A549 (cell line): Measurements from ENCODE around the gene TRMT1. TPM values are rescaled to one million over a fixed set of nuclear protein-coding genes. Genes with fewer than 3 reads are reported as not detected.

Experiments used
- ATAC-seq, 2 experiments: fragments of 200-7000 bp in 1 of 2; fragments of >200 bp in 1 of 2; cut with Nextera tagmentation in 1 of 2; cut with Tn5 transposase in 1 of 2; 3 replicates each; pipeline versions ENCODE4 v1.8.0 to v1.9.1; 2018 to 2020; ENCODE audit warnings: mild to moderate bottlenecking in 1 of 2, moderate library complexity in 1 of 2
- CTCF ChIA-PET: fragments of 300-600 bp; sonication (Branson Sonifier 250); formaldehyde crosslinking; extraction: SDS; loops from one replicate; lab custom pipeline; 2021; ENCODE audit warnings: antibody characterized with exemption, inconsistent platforms; lab: Yijun Ruan, JAX
- POLR2A ChIA-PET: fragments of 350-600 bp; formaldehyde crosslinking; extraction: SDS; loops from one replicate; lab custom pipeline; 2021; ENCODE audit warnings: antibody characterized with exemption, inconsistent platforms; lab: Yijun Ruan, JAX
- DNase-seq, 2 experiments: peaks; one replicate each; pipeline versions ENCODE4 v3.0.0 to v3.0.0-alpha.2; 2011 to 2016; ENCODE audit warnings: low read depth in 1 of 2, low spot score in 1 of 2
- FAIRE-seq: peaks from 2 replicates; lab custom pipeline; 2011; peaks lifted over from hg19 to GRCh38; lab: Jason Lieb, UNC
- H3K27ac ChIP-seq, 2 experiments: fragments of >200 bp; sonication (Bioruptor Twin); formaldehyde crosslinking; 3 replicates each; pipeline ENCODE4 v1.5.1; 2016 to 2017
- H3K4me1 ChIP-seq: fragments of >200 bp; sonication (Bioruptor Twin); formaldehyde crosslinking; 3 replicates; pipeline ENCODE4 v1.6.1; 2016
- H3K4me2 ChIP-seq: fragments of >200 bp; sonication (Bioruptor Twin); formaldehyde crosslinking; 3 replicates; pipeline ENCODE4 v1.6.1; 2016
- H3K4me3 ChIP-seq: fragments of >200 bp; sonication (Bioruptor Twin); formaldehyde crosslinking; 3 replicates; pipeline ENCODE4 v1.5.1; 2016
- H3K9me3 ChIP-seq: fragments of >200 bp; sonication (Bioruptor Twin); formaldehyde crosslinking; 3 replicates; pipeline ENCODE4 v1.6.1; 2016
- CEBPB ChIP-seq, 2 experiments: fragments of >200 bp in 1 of 2; sonication (Bioruptor Twin) in 1 of 2; formaldehyde crosslinking in 1 of 2; IDR thresholded peaks; 2 replicates each; pipeline ENCODE4 v1.6.1; 2012 to 2016
- EHMT2 ChIP-seq: fragments of 200-600 bp; sonication (generic); IDR thresholded peaks from 2 replicates; pipeline ENCODE4 v1.6.1; 2016; ENCODE audit warnings: antibody characterized with exemption, low read depth, mild to moderate bottlenecking, moderate library complexity
- ESRRA ChIP-seq: fragments of 150-350 bp; IDR thresholded peaks from 2 replicates; pipeline ENCODE4 v1.6.1; 2014; ENCODE audit warnings: mild to moderate bottlenecking, low read length, borderline replicate concordance
- FOSB ChIP-seq: fragments of 250-450 bp; sonication (Bioruptor Pico); IDR thresholded peaks from 2 replicates; pipeline ENCODE4 v1.5.0; 2020; ENCODE audit warnings: mild to moderate bottlenecking, moderate library complexity
- HOXA7 ChIP-seq: fragments of 250-450 bp; sonication (Bioruptor Pico); IDR thresholded peaks from 2 replicates; pipeline ENCODE4 v1.5.0; 2020; ENCODE audit warnings: mild to moderate bottlenecking, moderate library complexity
- HOXB5 ChIP-seq: fragments of 250-450 bp; sonication (Bioruptor Pico); IDR thresholded peaks from 2 replicates; pipeline ENCODE4 v1.5.0; 2020; ENCODE audit warnings: mild to moderate bottlenecking, moderate library complexity
- JUN ChIP-seq, 2 experiments: fragments of >200 bp; sonication (Bioruptor Twin); formaldehyde crosslinking; IDR thresholded peaks; 2 replicates in 1 of 2; 3 replicates in 1 of 2; pipeline ENCODE4 v1.6.1; 2016 to 2017
- MAFK ChIP-seq: fragments of 450-650 bp; IDR thresholded peaks from 2 replicates; pipeline ENCODE4 v1.6.1; 2014; ENCODE audit not compliant: partially characterized antibody
- NFE2L2 ChIP-seq: fragments of 150-350 bp; conservative IDR thresholded peaks from 2 replicates; pipeline ENCODE4 v1.6.1; 2014; ENCODE audit warnings: low read length
- NPAS2 ChIP-seq: fragments of 250-450 bp; sonication (Bioruptor Pico); IDR thresholded peaks from 2 replicates; pipeline ENCODE4 v1.8.0; 2022; ENCODE audit warnings: mild to moderate bottlenecking, moderate library complexity, borderline replicate concordance
- PHF8 ChIP-seq: fragments of 200-600 bp; sonication (generic); IDR thresholded peaks from 2 replicates; pipeline ENCODE4 v1.6.1; 2016; ENCODE audit warnings: low read depth, mild to moderate bottlenecking, antibody characterized with exemption, moderate library complexity, borderline replicate concordance
- TP53 ChIP-seq: fragments of 250-450 bp; sonication (Bioruptor Pico); IDR thresholded peaks from 2 replicates; pipeline ENCODE4 v1.5.0; 2021; ENCODE audit warnings: mild to moderate bottlenecking, moderate library complexity
- ZC3H11A ChIP-seq: fragments of 450-650 bp; IDR thresholded peaks from 2 replicates; pipeline ENCODE4 v1.6.1; 2014; ENCODE audit warnings: antibody characterized with exemption, mild to moderate bottlenecking
- ZSCAN20 ChIP-seq: fragments of 250-450 bp; sonication (Bioruptor Pico); IDR thresholded peaks from 2 replicates; pipeline ENCODE4 v1.8.0; 2022; ENCODE audit warnings: mild to moderate bottlenecking, moderate library complexity
- whole genome bisulfite sequencing: methylation state at CpG from one replicate; pipeline ENCODE4 v1.1.6; 2017; ENCODE audit errors: missing lambda C conversion rate; 5-methylcytosine and 5-hydroxymethylcytosine counted together
- polyA plus RNA-seq, 4 experiments: library from polyadenylated mRNA; depleted of rRNA in 3 of 4; stranded (reverse); fragments of >200 nt; fragmentation: RNase III in 1 of 4; extraction: RNeasy Plus Mini Kit Qiagen cat#74134 plus additional on column Dnase treatment in 1 of 4; gene quantifications; 2 replicates in 3 of 4; 3 replicates in 1 of 4; pipeline ENCODE4 v1.2.3, GENCODE V29; 2011 to 2017
- TF ChIP-seq, protein P1 (sequence below): fragments of >200 bp; sonication (Bioruptor Twin); formaldehyde crosslinking; IDR thresholded peaks from 2 replicates; pipeline ENCODE4 v1.6.1; 2016
- TF ChIP-seq, protein P2 (sequence below): fragments of >200 bp; sonication (Bioruptor Twin); formaldehyde crosslinking; IDR thresholded peaks from 3 replicates; pipeline ENCODE4 v1.6.1; 2016
- TF ChIP-seq, protein P3 (sequence below): fragments of 250-450 bp; sonication (Bioruptor Pico); IDR thresholded peaks from 2 replicates; pipeline ENCODE4 v1.5.0; 2020; ENCODE audit warnings: low read depth, mild to moderate bottlenecking, moderate library complexity
- TF ChIP-seq, protein P4 (sequence below): fragments of 450-650 bp; IDR thresholded peaks from 2 replicates; pipeline ENCODE4 v1.6.1; 2014; ENCODE audit warnings: antibody characterized with exemption

TRMT1 gene
- polyA plus RNA-seq, 2 of the 4 experiments (the other 2 are of a cell fraction), result 18.2 to 29.8 TPM

DNA sequence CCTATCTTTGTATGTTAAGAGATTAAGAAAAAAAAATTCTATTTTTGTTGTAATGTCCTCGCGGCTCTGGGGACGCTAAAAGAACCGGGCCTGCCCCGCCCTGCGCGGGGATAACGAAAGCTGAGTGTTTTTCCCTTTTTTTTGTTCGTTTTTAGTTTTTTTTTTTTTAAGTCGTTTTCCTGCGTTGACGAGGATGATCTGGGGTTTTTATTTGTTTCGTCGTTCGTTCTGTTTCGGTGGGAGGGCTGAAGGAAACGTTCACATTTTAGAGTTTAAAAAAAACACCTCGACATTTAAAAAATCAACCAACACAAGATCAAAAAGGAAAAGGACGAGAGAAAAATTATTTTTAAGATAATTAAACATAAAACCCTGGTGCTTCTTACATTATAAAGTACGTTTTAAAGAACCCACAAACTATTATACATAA, 19.5 kb downstream of the TRMT1 start:
- FAIRE-seq, result no peak
- WGBS, result 80% methylated on average over 20 of the region's 20 CpGs
- no peak for ATAC-seq

DNA sequence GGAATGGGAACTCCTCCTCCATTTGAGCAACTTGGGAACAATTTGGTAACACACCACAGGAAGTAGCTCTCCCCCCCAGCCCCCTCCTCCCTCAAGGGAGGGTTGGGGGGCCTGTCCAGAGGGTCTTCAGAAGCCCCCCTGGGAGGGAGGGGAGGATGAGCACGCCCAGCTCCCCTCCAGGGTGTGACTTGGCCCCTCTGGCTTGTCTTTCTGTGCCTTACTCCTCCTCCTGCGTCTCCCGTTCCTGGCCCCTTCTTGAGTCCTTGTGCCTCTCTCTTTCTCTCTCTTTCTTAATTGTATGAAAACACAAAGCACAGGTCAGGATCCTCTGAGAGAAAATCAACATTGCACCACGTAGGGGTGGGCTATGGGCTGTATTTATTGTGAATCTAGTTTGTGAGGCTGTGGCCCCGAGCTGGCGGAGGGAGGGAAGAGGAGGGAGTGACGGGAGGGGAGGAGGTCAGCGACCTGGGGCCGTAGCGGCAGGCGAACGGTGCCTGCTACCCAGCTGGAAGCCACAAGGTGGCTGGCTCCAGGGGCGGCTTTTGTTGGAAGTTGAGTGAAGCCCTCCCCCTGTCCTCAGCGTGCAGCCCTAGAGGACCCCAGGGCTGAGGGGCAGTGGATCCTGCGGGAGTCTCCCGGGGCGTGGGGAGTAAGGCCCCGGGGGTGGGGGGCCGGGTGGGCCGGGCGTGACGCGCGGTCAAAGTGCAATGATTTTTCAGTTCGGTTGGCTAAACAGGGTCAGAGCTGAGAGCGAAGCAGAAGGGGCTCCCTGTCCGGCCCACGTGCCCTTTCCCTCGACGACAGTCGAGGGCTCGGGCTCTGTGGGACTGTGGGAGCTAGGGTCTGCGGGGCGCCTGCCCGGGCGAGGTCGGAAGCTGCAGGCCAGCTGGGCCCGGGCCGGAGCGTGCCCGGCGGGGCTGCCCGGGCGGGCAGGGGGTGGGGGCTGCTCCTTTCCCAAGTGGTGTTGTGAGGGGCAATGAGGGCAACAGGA, 20.3 kb downstream of the TRMT1 start:
- TF ChIP-seq EHMT2, result no peak
- TF ChIP-seq TP53 (CRISPR knock-in tag), result no peak
- TF ChIP-seq HOXA7 (CRISPR knock-in tag), result no peak
- TF ChIP-seq, all 56 proteins: peak for 0
- peak overlapping the region in 1 of 2 experiments; percentile 45; a peak in 2 of 6 replicates for H3K27ac ChIP-seq
- WGBS, result 58% methylated on average over 16 of the region's 44 CpGs
- no peak overlapping the region for H3K4me3 ChIP-seq
- no peak for FAIRE-seq
- H3K4me2 ChIP-seq, result peak overlapping the region; percentile 47
- no peaks in the 10 kb centered on the region for H3K9me3 ChIP-seq
- CTCF ChIA-PET, result interaction anchor here (1.0 to 9.1 kb wide), 8 partner anchors 9 to 166 kb away, joined by 3 to 309 read pairs (median 10); partner anchors contain the start of genes IER2 and STX10
- DNase-seq, result peak; percentile 27 to 30
- POLR2A ChIA-PET, result no interaction called here
- ATAC-seq, result peak in 1 of 2 experiments; percentile 58; a peak in 3 of 6 replicates
- peaks cover 50% of the 10 kb centered on the region for H3K4me1 ChIP-seq

More for the DNA sequence above, 19.5 kb downstream of the TRMT1 start:
- DNase-seq, result no peak
- no peaks in the 10 kb centered on the region for H3K9me3 ChIP-seq
- TF ChIP-seq, protein P1, sequence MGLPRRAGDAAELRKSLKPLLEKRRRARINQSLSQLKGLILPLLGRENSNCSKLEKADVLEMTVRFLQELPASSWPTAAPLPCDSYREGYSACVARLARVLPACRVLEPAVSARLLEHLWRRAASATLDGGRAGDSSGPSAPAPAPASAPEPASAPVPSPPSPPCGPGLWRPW, result no peak
- TF ChIP-seq NPAS2, result no peak
- TF ChIP-seq, protein P2, sequence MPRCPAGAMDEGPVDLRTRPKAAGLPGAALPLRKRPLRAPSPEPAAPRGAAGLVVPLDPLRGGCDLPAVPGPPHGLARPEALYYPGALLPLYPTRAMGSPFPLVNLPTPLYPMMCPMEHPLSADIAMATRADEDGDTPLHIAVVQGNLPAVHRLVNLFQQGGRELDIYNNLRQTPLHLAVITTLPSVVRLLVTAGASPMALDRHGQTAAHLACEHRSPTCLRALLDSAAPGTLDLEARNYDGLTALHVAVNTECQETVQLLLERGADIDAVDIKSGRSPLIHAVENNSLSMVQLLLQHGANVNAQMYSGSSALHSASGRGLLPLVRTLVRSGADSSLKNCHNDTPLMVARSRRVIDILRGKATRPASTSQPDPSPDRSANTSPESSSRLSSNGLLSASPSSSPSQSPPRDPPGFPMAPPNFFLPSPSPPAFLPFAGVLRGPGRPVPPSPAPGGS, result no peak
- no peak for TF ChIP-seq MAFK
- no peak for TF ChIP-seq CEBPB (IDR thresholded peaks at IDR 0.05)
- no peak for TF ChIP-seq PHF8
- TF ChIP-seq JUN (IDR thresholded peaks at IDR 0.05), result no peak
- no peak for TF ChIP-seq ZC3H11A
- no peak for TF ChIP-seq HOXB5 (CRISPR knock-in tag)
- TF ChIP-seq HOXA7 (CRISPR knock-in tag), result no peak
- TF ChIP-seq ESRRA, result no peak
- TF ChIP-seq, protein P3, sequence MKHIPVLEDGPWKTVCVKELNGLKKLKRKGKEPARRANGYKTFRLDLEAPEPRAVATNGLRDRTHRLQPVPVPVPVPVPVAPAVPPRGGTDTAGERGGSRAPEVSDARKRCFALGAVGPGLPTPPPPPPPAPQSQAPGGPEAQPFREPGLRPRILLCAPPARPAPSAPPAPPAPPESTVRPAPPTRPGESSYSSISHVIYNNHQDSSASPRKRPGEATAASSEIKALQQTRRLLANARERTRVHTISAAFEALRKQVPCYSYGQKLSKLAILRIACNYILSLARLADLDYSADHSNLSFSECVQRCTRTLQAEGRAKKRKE (CRISPR knock-in tag), result no peak
- TF ChIP-seq FOSB, result no peak
- TF ChIP-seq NFE2L2, result no peak
- TF ChIP-seq ZSCAN20 (CRISPR knock-in tag), result no peak
- TF ChIP-seq, protein P4, sequence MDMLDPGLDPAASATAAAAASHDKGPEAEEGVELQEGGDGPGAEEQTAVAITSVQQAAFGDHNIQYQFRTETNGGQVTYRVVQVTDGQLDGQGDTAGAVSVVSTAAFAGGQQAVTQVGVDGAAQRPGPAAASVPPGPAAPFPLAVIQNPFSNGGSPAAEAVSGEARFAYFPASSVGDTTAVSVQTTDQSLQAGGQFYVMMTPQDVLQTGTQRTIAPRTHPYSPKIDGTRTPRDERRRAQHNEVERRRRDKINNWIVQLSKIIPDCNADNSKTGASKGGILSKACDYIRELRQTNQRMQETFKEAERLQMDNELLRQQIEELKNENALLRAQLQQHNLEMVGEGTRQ, result no peak
- CTCF ChIA-PET, result interaction anchor here (1.5 to 9.1 kb wide), 3 partner anchors 19 to 118 kb away, joined by 3 to 309 read pairs (median 12); partner anchors contain the start of genes IER2 and STX10
- no peak overlapping the region for H3K4me3 ChIP-seq
- peaks cover 42% of the 10 kb centered on the region for H3K4me1 ChIP-seq
- no peak overlapping the region for H3K27ac ChIP-seq
- POLR2A ChIA-PET, result no interaction called here
- no peak overlapping the region for H3K4me2 ChIP-seq
